ENCODE measurements around the gene ADAMTS4.

The ADAMTS4 gene

DNA sequence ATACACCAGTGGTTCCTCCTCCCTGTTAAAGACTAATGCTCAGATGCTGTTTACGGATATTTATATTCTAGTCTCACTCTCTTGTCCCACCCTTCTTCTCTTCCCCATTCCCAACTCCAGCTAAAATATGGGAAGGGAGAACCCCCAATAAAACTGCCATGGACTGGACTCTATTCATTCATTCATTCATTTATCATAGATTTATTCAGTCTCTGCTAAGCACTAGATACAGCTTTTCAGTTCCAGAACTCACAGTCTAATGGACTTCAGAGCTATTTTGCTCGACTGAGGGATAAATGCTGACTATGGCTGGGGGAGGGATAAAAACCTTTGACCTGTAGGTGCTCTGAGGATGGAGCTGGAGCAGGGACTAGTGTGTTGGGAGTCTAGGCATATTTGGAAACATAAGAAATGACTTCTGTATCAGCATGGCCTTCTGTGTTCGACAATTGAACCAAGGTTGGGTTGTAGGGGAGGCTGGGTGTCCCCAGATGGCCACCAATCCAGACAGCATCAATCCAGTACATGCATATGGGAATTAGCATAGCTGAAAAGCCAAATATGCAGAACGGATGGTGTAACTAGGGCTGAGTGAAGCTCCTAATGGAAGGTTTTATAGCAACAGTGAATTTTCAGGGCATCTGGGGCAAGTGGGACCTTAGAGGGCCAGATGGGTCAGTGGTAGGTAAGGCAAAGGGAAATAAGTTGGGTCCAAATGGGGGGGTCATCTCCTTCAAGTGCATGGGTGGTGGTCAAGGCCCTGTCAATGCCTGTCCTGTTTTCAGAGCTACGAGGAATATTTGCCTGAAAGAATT lies 20.4 kb upstream of the ADAMTS4 start:
- DNase-seq, result no peak

DNA sequence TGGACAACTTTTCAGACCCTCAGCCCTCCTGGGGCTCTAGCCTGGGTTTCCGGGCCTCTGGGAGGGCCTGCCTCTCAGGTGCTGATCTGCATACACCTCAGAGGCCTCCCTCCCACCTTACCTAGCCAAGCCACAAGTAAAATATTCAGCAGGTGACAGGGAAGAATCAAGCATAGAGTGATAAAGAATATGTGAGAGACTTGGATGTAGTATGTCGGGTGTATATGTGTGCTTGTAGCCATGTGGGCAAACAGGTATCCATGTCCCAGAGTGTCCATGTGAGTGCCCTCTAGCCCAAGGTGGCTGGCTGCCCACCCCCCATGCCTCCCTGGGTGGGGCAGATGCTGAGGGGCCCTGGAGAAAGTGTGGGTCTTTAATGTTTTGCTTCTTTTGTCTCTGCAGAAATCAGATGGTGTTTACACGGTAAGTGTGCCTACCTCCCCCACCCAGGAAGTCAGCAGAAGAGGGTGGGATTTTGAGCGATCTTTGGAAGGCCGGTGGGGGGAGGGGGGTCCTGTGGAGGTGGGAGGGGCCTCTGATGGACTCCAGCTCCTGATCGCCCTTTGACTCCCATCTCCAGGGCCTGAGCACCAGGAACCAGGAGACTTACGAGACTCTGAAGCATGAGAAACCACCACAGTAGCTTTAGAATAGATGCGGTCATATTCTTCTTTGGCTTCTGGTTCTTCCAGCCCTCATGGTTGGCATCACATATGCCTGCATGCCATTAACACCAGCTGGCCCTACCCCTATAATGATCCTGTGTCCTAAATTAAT lies 19.6 kb upstream of the ADAMTS4 start:
- no peak for DNase-seq

- DNase-seq, result no peak
Measured at GRCh38 chr1:161217831-161218230, 19.0 kb upstream of the ADAMTS4 start.

GRCh38 chr1:161216945-161217712 lies 18.3 kb upstream of the ADAMTS4 start:
- peak; percentile 27 for DNase-seq

DNA sequence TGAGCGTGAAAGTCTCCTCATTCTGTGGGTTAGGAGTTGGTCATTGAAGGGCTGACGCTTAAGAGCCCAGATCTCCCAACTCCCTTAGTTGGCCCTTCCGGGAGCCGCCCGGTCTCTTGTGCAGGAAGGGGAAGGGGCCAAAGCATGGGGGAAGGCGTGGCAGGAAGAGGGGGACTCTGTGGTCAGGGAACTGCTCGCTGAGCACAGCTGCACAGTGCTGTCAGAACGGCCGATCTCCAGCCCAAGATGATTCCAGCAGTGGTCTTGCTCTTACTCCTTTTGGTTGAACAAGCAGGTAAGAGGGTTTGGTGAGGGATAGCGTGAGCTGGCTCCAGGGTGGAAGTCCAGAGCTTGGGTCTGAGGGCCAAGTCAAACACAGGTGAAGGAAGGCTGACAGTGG lies 16.2 kb upstream of the ADAMTS4 start, which contains the start of gene FCER1G:
Gene FCER1G, plus strand, starts transcription at position 220 of the 400 bp plus-strand sequence. Its CDS starts 27 bp downstream, at position 247.
- peak; percentile 24 for DNase-seq

DNA sequence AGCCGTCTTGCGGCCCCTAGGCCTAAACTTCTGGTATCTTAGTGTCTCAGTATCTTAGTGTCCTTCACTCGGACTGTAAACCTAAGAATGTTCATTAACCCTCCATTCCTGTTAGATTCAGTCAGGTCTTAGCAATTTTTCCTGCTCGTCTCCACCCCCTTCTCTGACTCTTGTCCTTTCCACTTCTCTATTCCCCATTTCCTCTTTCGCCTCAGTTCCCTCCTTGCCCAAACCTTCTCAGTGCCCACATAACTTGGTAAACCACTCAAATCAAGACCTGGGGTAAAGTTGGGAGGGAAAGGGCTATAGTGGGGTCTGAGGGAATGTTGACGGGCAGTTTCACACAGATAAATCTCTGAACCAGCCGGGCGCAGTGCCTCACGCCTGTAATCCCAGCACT lies 15.5 kb upstream of the ADAMTS4 start:
- DNase-seq, result no peak

- DNase-seq, result peak; percentile 80
Measured at GRCh38 chr1:161209790-161210409, 11.0 kb upstream of the ADAMTS4 start.

DNA sequence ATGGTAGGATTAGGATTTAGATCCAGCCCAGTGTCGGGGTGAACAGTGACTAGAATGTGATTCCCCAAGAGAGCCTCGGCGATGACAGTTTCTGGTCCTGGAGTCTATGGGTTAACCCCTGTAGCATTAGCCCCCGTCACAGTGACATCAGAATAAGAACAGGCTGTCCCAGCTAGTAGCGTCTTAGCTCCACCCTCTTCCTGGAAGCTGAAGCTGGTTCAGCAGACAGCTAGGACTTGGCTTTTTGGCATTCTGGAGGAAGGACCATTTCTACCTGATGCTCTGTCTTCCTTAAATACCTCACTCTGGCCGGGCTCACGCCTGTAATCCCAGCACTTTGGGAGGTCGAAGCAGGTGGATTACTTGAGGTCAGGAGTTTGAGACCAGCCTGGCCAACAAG lies 8.3 kb upstream of the ADAMTS4 start:
- DNase-seq, result no peak

DNA sequence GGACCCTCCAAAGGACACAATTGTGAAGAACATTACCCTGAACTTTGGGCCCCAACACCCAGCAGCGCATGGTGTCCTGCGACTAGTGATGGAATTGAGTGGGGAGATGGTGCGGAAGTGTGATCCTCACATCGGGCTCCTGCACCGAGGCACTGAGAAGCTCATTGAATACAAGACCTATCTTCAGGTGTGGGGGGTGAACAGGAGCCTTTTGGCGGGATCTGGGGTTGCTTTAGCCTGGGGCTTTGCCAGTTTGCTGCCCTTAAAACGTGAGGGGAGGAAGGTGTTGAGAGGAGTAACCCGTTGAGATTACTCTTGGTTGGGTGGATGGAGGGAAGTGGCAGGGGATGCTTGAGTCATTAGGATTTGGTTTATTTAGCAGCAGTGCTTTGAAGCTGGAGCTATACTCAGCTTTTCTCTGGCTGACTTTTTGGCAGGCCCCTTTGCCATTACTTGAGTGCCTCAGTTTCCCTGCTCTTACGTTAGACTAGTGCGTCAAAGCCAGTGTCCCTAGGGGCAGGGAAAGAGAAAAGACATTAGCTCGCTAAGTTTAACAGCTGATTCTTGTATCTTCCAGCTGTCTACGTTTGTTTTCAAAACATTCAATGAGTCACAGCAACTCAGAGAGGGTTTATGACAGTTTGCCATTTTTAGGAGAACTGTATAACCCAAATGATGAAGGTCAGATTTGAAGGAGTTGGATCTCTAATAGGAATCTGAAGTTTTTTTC lies 7.7 kb upstream of the ADAMTS4 start:
- no peak for DNase-seq

GRCh38 chr1:161201836-161202712 lies 3.2 kb upstream of the ADAMTS4 start, which contains the start of gene NDUFS2:
Gene NDUFS2, plus strand, starts transcription at chr1:161202367. Its CDS starts 19 bp downstream, at chr1:161202386.
- DNase-seq, result peak; percentile 98

- DNase-seq, result no peak
Measured at GRCh38 chr1:161200992-161201835, 2.4 kb upstream of the ADAMTS4 start.

- DNase-seq, result peak; percentile 60
Measured at GRCh38 chr1:161200421-161200991, 1.7 kb upstream of the ADAMTS4 start.

DNA sequence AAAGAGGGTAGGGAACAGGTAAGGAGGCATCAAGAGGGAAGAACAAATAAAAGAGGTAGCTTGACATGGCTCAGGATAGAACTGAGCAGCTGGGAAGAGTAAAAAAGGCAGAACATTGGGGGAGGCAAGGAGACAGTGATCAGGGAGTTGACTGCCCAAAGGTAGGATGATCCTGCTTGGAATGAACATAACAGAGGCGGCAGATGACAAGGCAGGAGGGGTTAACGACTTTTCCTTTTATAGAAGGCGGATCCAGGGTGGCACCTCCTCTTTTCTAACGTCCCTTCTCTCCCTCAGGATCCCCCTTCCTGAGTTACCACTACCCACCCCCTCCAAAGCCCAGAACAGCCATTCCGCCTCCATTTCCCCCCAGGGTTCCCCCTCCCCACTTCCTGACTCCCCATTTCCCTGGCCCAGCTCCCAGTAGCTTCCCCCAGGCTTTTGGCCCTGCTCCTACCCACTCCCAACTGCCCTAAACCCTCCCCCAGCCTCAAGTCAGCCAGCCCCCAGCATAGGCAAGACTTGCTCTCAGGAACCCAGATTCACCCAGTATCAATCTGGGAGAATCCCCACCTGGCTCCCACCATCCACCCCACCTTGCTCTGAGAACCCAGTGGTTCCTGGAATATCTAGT lies 769 bp upstream of the ADAMTS4 start:
- DNase-seq, result no peak

DNA sequence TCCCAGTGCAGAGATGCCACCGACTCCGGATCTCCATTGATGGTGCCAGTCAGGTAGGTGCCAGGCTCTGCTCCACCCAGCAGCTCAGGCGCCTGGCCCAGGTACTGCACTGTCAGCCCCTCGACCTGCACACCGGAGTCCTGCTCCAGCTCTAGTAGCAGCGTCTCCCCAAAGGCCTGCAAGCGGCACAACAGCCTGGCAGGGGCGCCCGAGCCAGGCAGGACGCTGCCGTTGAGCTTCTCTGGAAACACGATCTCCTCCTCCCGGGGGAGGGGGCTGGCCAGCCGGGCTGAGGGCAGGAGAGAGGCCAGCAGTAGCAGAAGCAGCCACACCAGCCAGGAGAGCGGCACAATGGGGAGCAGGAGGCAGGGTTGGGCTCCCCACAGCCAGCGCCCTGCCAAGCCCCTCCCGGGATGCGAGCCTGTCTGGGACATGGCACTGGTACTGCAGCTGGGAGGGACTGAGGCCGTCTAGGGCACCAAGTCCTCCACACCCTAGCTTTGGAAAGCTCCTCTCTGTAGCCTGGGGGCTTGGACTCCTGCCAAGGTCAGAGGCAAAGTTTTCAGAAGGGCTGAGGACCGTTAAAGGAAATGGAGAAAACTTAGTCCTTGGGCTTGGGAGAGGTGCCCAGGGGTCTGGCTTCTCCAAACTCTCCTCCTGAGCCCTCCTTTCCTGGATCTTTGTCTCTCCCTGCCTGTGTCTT lies 509 bp downstream of the ADAMTS4 start:
- no peak for DNase-seq

DNA sequence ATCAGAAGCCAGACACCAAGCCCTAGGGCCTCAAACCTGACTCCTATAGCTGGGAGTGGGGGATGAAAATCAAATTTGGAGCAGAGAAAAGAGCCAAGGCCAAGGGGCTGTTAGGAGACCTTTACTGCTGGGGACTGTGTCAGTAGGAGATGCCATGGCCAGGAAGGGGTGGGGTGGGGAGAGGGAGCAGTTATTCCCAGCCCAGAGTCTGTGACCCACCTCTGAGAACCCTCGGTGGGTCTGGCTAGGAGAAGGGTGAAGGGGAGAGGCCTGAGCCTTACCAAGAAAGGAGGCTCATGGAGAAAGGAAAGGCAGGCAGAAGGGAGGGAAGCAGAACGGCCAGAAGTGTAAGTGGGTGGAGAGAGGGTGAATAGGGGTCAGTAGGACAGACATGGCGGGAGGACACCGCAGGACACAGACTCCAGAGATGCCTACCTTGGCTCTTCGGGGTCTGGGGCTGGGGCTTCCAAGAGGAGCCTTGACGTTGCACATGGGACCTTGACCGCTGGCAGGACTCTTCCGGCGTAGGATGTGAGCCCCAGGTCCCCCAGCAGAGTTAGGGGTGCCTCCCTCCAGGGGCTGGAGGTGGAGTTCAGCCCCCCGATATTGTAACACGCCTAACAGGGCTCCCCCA lies 1.2 kb downstream of the ADAMTS4 start:
- no peak for DNase-seq

GRCh38 chr1:161196521-161197451 lies 2.1 kb downstream of the ADAMTS4 start:
- no peak for DNase-seq

DNA sequence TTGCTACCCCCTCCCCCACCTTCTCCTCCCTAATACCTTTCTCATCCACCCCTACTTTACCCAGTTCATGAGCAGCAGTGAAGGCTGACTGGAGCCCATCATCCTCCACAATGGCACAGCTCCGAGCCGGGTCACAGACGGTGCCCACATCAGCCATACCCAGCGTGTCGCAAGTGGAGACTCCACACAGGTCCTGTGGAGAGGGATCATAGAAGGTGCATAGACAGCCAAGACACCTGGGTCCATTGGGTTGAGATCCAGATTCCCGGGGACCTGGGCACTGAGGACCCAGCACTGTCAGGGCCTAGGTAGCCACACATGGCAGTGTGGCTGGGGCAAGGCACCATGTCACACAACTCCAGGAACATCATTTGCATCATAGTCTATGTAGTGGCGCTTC lies 2.7 kb downstream of the ADAMTS4 start:
- no peak for DNase-seq
